HG03066 (cell line): ENCODE results near the gene TFDP1.
"Not testable (repeated sequence)": the region's sequence is repeated elsewhere in the genome, so short reads cannot be mapped to it uniquely, and the experiment has no call there.

Experiments used
- ATAC-seq: cut with Tn5 transposase; IDR thresholded peaks from one replicate; pipeline ENCODE4 v1.9.1; 2021; ENCODE audit warnings: low read depth; ENCODE audit not compliant: unreplicated experiment

The TFDP1 gene

DNA sequence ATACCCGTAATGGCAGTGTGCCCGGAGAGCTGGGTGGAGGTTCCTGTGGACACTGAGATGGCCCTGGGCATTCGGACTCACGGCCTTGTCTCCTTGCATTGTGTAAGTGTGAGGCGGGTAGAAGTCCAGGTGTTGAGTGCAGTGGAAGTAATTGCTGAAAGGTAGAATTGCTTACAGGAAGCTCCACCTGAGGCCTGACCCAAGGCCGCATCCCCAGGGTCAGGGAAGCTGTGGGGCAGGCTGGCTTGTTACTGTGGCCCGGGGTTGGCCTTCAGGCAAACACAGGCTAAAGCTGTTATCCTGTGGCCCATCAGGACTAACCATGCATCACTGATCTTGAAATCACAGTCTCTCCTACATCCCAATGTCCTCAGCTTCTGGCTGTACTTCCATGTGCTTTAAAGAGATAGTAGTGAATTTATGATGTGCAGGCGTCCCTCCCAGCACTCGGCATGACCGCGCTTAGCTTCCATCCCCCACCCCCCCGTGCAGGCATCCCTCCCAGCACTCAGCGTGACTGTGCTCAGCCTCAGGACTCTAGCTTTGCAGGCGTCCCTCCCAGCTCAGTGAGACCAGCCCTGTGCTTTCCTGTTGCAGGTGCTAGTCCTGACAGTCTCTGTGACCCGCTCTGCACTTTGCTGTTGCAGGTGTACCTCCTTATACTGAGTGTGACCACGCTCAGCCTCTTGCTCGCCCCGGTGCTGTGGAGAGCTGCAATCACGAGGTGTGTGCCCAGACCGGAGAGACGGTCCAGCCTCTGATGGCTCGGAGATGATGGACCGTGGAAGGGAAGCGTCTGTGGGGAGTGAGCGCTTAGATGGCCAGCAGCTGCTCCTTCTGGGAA, 35.6 kb upstream of the TFDP1 start:
- no peak for ATAC-seq

DNA sequence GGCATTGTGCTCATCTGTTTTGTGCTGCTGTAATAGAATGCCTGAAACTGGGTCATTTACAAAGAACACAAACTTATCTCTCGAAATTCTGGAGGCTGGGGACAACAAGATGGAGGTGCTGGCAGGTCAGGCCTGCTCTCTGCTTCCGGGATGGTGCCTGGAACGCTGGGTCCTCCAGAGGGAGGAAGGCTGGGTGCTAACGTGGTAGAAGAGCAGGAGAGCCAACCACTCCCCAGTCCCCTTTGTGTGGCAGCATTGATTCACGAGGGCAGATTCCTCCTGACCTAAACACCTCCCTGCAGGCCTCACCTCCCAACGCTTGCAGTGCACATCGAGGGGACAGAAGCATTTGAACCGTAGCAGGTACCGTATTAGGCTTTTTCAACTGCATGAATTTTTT, 34.1 kb upstream of the TFDP1 start:
- ATAC-seq: no peak

DNA sequence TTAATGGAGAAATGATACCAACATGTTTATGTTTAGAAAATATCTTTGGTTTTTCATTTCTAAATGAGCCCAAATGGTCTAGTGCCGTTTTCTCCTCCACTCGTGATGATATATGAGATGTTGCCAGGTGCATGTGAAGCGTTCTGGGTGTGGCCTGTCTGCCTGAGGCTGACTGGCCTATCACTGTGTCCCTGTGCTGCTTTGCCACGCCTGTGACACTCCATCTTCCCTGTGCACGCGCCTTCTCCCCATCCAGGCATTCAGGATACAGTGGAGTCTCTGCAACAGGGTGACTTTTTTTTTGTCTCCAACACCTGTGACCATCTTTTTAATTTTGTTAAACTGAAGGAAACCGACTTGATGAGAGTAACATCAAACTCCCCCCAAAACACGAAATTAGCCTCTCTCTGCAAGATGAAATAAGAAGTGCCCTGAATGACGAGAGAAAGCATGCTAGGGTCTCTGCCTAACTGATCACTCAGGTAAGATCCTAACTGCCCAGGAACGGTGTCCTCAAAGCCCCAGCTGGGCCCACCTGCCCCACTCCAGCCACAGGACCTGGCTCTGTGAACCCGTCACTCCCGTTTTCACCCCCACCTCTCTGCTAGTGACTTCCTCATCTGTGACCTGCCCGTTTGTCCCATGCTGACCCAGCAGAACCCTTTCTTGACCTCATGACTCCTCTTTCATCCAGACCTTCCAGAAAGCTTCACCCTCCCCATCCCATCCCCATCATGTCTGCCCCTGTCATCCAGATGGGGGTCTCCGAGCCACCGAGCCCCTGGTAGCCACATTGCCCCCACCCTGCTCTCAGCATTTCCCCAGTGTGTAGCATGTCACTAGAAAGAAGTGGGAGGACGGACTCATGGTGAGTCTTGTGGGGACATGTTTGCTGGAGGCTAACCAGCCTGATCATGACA, 33.2 kb upstream of the TFDP1 start:
- ATAC-seq: no peak

DNA sequence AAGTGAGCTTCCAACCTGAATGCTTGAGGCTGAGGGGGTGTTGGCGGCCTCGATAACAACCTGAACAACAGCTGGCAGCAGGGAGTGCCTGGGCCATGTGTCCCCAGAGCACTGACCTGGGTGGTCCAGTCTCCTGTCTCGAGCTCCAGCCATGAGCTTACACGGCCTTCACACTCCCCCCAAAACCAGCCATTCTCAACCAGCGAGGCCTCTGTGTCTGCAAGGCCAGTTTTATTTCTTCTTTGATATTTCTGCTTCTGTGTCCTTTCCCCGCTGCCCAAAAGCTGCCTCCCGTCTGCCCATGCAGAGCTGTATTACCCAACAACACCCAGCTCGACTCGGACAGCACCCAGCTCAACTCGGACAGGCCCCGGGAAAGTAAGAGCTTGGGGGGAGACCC, 32.5 kb upstream of the TFDP1 start:
- ATAC-seq: no peak

DNA sequence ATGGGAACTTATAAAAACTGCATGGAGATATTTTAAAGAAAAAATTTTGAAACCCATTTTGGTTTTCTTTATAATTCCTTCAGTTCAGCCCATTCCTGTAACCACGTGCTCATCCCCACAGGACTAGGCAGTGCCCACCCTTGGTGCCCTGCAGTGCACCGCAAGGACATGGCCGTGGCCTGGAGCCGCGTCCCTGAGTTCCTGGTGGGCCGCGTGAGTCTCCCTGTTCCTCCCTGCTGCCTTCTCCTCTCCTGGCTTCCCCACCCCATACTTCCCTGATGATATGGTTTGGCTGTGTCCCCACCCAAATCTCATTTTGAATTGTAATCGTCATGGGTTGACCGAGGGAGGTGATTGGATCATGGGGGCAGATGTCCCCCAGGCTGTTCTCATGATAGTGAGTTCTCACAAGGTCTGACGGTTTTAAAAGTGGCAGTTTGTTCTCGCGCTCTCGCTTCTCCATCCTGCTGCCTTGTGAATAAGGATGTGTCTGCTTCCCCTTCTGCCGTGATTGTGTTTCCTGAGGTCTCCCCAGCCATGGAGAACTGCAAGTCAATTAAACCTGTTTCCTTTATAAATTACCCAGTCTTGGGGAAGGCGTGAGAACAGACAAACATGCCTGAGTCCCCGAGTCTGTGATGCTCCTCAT, 31.6 kb upstream of the TFDP1 start:
- ATAC-seq: no peak

DNA sequence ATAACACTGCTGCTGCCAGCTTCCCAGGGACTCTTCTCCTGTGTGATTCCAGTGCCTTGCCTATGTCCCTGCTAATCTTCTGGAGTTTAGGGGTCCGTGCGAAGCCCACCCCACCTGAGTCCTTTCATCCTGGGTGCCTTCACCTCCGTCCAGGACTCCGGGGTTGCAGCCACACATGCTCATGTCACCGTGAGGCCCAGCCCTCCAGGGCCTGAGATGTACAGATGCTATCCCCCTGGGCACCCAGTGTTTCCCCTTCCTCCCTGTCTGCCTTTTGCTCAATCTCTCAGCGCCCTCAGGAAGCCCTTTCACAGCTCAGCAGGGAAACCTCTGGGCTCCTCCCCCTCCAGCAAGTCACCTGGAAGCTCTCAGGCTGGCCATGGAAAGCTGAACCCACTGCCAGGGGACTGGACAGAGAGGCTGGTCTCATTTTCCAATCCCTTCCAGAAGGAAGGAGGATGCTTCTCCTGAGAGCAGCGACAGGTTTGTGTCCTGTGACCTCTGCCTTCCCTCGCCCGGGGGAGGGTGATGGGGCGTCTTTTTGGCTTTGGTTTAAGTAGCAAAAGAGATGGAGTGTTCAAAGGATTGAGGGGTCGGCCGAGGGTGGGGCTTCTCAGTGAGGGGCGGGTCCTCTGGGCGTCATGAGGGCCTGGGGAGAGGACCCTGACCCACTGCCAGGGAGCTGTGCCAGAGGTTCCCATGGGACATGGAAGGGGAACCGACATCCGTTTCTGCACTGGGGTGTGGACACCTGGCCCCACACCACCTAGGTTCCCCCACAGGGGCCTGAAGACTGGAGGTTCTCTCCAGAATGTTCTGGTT, 30.8 kb upstream of the TFDP1 start:
- no peak for ATAC-seq

DNA sequence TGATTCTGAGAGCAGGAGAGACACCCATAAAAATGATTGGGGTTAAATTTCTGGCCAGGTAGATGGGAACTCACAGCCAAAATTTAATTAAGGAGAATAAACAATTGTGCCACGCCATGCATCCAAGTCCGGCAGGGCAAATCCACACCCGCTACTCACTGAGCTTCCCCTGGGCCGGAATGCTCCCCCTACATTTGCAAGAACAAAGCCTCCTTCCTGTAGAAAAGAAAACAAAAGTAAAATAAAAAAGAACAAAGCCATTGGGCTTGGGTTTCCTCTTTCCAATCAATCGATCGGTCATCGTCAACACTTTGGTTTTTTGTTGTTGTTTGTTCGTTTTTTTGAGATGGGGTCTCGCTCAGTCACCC, 30.2 kb upstream of the TFDP1 start:
- no peak for ATAC-seq

DNA sequence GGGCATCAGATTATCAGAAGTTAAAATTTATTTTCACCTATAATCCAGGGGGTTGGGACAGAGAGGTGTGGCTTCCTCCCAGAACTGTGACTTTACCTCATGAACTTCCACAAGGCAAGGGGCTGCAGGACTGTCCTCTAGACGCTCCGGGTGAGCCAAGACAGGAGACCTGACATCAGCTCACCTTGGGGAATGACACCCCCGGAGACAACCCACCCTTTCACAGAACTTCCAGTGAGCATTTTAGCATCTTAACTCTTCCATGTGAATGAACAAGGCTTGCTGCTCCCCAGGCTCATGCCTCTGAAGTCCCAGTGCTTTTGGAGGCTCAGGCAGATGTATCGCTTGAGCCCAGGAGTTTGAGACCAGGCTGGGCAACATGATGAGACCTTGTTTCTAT, 29.4 kb upstream of the TFDP1 start:
- ATAC-seq: no peak

DNA sequence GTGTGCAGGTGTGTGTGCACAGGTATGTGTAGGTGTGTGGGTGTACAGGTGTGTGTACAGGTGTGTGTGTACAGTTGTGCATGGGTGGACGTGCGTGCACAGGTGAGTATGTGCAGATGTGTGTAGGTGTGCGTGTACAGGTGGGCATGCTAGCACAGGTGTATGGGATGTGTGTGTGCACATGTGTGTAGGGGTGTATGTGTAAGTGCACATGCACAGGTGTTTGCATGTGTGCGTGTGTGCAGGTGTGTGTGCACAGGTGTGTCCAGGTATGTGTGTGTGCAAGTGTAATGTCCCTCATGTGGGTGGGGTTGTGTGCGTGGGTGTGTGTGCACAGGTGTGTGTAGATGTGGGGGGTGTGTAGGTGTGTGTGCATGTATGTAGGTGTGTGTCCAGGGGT, 27.5 kb upstream of the TFDP1 start:
- ATAC-seq: no peak

DNA sequence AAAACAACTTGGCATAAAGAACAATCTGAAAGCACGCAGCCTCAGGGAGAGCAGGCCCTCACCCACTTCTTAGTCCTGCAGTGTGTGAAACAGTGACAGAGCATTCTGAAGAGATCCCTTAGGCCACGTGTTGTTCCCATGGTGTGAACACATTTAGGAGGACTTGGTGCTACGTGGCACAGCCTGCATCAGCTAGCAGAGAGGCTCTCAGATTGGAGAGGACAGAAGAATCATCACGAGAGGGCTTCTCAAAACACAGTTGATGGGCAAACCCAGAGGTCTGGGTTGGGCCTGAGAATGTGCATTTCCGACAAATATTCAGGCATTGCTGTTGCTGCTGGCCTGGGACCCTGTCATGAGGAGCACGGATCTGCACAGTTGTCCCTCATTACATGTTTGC, 26.1 kb upstream of the TFDP1 start:
- ATAC-seq: no peak

DNA sequence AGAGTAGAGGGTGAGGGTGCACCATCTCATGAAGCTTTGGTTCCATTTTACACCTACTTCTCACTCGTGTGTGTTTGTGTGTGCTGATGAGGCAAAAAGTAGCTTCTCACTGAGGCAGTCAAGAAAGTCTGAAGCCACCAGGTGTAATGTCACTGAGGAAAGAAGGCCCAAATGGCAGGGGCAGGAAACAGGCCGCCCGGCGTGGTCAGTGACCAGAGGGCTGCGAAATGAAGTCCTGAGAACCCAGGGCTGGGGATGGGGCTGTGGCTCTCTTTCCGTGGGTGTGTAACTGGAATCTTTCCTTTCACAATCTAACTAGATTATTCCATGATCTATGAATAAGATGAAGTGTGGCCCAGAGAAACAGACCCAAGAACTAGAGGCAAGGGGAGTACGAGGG, 25.5 kb upstream of the TFDP1 start:
- no peak for ATAC-seq

DNA sequence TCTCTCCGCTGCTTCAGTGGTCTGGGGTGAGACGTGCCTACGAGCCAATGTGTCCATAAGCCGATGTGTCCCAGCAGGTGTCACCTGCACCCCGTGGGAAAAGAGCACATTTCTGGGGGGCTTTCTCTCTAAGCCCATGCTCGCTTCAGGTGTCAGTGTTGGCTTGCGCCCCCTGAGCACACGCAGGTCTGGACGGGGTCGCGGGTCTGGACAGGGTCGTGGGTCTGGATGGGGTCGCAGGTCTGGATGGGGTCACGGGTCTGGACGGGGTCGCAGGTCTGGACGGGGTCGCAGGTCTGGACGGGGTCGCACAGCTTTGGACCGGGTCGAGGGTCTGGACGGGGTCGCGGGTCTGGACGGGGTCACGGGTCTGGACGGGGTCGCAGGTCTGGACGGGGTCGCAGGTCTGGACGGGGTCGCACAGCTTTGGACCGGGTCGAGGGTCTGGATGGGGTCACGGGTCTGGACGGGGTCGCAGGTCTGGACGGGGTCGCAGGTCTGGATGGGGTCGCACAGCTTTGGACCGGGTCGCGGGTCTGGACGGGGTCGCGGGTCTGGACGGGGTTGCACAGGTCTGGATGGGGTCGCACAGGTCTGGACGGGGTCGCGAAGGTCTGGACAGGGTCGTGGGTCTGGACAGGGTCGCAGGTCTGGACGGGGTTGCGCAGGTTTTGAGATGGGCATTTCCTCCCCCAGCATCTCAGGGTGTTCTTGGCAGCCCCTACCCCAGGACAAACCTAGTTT, 24.5 kb upstream of the TFDP1 start:
- ATAC-seq: no peak

DNA sequence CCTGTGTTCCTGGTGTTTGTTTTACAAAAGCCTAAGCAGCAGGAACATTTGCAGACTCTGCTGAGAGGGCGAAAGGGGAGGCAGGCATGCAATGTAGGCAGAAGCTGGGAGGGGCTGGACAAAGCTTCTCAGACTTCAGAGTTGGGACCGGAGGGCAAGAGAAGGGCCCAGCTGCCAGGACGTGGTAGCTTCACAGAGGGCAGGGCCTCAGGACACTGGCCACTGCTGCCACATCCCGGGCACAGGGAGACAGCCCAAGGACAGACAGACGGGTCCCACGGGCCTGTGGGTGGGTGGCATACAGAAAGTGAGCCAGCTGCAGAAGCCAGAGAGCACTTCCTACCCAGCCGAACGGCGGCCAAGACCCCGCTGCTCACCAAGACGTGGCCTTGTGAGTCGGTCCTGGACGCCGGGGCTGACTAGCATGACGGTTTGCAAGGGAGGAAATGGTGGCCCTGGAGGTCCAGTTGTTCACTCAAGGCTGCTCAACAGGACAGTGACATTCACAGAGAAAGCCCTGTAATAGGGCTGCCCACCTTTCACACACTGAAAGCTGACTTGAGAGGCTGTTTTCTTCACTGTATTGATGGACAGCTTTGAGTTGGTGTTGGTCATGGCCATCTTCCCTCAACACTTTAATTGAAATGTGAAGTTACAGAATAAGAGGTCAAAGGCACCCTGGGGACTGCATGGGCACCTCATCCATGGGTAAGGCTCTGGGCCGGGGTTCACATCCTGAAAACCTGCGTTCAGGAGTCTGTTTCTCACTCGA, 23.7 kb upstream of the TFDP1 start:
- no peak for ATAC-seq

DNA sequence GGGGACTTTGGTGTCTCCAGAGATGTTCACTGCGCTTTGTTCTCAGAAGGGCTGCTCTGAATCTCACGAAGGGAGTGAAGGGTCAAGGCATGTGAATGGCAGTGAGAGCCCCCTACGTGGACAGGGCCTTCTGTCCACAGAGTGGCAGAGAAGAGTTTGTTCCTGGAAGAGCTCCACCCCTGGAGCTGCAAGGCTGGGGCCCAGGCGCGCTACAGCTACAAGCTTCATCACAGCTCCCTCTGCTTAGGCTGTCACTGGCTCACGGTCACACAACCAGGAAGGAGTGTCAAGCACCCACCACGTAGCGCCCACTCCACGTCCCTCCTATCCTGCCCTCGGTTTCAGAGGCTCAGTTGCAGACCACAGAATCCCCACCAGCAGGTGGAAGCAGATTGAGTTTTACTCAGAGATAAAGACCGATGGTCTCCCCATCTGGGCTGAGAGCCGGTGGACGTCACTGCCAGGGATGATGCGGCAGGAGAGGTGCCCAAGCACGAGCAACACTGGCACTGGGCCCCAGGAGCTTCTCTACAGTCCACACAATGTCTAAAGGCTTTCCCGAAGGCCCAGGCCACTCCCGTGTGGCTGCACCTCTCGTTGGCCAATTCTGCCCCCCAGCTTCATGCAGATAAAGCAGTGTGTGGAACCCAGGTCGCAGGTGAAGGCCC, 23.0 kb upstream of the TFDP1 start:
- ATAC-seq: no peak

DNA sequence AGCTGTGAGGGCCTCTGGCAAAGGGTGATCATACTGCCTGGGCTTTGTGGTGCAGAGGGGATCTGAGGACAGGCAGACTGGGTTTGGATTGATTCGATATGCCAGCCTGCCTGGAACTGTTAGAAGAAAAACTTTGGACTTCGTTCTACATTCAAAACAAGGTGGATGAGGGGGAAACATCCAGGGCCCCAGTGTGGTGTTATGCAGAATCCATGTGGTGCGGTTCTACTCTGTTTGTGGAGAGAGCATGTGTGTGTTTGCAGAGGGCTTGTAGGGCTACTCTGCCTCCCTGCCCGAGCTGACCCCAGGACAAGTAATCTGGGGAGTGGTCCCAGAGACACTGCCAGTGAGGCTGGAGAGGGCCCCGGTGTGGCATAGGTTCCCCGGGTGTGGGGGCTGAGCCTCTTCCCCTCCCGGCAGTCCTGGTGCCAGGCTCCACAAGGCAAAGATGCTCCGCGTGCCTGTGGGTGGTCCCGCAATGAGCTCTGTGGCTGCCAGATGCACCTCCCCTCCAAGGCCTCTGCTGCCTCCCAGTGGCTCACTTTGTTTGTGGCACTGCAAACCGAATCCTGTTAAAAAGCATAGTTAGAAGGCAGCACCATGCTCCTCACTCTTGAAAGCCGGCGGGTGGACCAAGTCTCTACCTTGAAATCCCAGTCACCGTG, 22.3 kb upstream of the TFDP1 start:
- no peak for ATAC-seq

DNA sequence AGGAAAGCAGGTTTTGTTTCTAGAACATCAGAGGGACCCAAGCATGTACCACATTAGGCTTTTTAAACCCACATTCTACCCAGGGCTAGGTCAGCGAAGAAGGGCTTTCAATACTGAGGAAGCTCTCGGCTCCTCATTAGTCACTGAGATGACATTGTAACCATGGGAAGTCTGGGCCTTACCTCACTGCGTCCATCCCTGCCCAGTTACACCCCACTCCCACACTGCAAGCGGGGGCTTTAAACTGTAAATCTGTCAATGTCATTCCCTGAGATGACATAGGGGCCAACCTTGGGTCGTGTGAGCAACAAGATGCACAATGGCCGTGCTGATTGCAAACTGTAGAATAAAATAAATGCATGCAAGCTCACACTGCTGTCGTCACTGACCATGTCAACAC, 21.7 kb upstream of the TFDP1 start:
- ATAC-seq: no peak

DNA sequence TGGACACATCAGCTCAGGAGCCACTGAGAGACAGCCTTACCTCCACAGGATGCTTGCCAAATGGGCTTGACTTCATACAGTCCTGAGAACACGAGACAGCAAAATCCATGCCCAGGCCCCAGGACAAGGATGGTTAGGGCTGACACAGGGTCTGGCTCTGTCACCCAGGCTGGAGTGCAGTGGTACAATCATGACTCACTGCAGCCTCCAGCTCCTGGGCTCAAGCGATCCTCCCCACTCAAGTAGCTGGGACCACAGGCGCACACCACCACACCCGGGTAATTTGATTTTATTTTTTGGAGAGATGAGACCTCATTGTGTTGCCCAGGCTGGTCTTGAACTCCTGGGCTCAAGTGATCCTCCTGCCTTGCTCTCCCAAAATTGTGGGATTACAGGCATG, 21.0 kb upstream of the TFDP1 start:
- ATAC-seq: not testable (repeated sequence)
